Kidney epithelial cell (primary cell): ENCODE results near the gene TFB1M. TPM values are rescaled to one million over a fixed set of nuclear protein-coding genes. Genes with fewer than 3 reads are reported as not detected.

Experiments
- DNase-seq: peaks from one replicate; pipeline ENCODE4 v3.0.0-alpha.2; 2010; ENCODE audit warnings: low read depth
- H3K27me3 ChIP-seq: 2 replicates; pipeline ENCODE4 v1.6.0; 2011; ENCODE audit warnings: low read length; ENCODE audit not compliant: control insufficient read depth, insufficient read depth
- H3K36me3 ChIP-seq: 2 replicates; pipeline ENCODE4 v1.5.1; 2011; ENCODE audit warnings: low read length; ENCODE audit not compliant: control insufficient read depth, insufficient read depth
- H3K4me3 ChIP-seq: 2 replicates; pipeline ENCODE4 v1.5.1; 2011; ENCODE audit warnings: low read depth, mild to moderate bottlenecking, control low read depth, low read length
- CTCF ChIP-seq: IDR thresholded peaks from 2 replicates; pipeline ENCODE4 v1.5.1; 2011; ENCODE audit warnings: mild to moderate bottlenecking, moderate library complexity, low read length, control low read depth, inconsistent platforms; ENCODE audit not compliant: insufficient read depth, poor library complexity, severe bottlenecking
- total RNA-seq: library from RNA; depleted of rRNA; stranded (reverse); fragments of >200 nt; gene quantifications from 2 replicates; pipeline ENCODE4 v1.2.3, GENCODE V29; 2015

Gene TFB1M
- total RNA-seq, 1 donor from 2014 or later = 20.5 TPM

- no peak overlapping the region for H3K4me3 ChIP-seq
- no peak for TF ChIP-seq CTCF
- no peak for DNase-seq
- H3K36me3 ChIP-seq = no peaks in the 10 kb centered on the region
- H3K27me3 ChIP-seq = no peaks in the 10 kb centered on the region
These were observed 107.1 kb downstream of the TFB1M start for GRCh38 chr6:155207223-155207622.

Other genes starting within 250 kb of the TFB1M start
- not detected in 2 replicates for gene CLDN20, start 50.5 kb downstream of the TFB1M start, total RNA-seq
- 0.17 TPM in 1 of 2 replicates, not detected in the other for gene NOX3, start 141.4 kb upstream of the TFB1M start, total RNA-seq